Epithelial cell of esophagus (primary cell): Measurements from ENCODE around the gene ARHGEF33.

Source experiments
- DNase-seq: peaks from one replicate; pipeline ENCODE4 v3.0.0; 2010; ENCODE audit warnings: low read depth
- H3K4me3 ChIP-seq: 2 replicates; pipeline ENCODE4 v1.5.1; 2011; ENCODE audit warnings: mild to moderate bottlenecking, low read length, control low read depth
- CTCF ChIP-seq: IDR thresholded peaks from 2 replicates; pipeline ENCODE4 v1.5.1; 2011; ENCODE audit warnings: low read depth, mild to moderate bottlenecking, low read length, control low read depth, inconsistent platforms; ENCODE audit not compliant: insufficient read depth; ENCODE audit errors: missing control alignments

ARHGEF33 gene

GRCh38 chr2:38907743-38908562 is 18.3 kb downstream of the ARHGEF33 start:
- H3K4me3 ChIP-seq, result no peak overlapping the region

DNA sequence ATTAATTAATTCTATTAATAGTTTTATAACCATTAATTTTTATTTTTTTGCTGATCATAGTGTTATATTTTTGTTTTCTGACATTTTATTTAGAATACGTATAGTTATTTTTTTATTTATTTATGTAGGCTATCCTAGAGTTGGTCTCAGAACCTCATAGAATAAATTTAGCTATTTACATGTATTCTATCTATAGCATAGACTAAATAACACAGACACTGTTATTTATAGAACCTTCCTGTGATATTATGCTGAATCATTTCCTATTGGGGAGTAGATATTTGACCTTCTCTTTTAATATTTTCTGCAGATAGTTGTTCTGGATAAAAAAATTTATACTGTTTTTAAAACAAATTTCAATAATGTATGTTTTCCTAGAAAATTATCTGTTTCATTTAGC is 20.2 kb downstream of the ARHGEF33 start:
- TF ChIP-seq CTCF, result no peak
- no peak for DNase-seq

More at GRCh38 chr2:38907743-38908562, 18.3 kb downstream of the ARHGEF33 start:
- DNase-seq, result no peak
- TF ChIP-seq CTCF, result no peak

GRCh38 chr2:38911191-38911590 is 21.5 kb downstream of the ARHGEF33 start:
- H3K4me3 ChIP-seq, result no peak overlapping the region
- TF ChIP-seq CTCF, result no peak

More for the DNA sequence above, 20.2 kb downstream of the ARHGEF33 start:
- no peak overlapping the region for H3K4me3 ChIP-seq

GRCh38 chr2:38912619-38913018 is 22.9 kb downstream of the ARHGEF33 start:
- H3K4me3 ChIP-seq, result no peak overlapping the region
- TF ChIP-seq CTCF, result no peak
- DNase-seq, result no peak

More at GRCh38 chr2:38911191-38911590, 21.5 kb downstream of the ARHGEF33 start:
- no peak for DNase-seq

DNA sequence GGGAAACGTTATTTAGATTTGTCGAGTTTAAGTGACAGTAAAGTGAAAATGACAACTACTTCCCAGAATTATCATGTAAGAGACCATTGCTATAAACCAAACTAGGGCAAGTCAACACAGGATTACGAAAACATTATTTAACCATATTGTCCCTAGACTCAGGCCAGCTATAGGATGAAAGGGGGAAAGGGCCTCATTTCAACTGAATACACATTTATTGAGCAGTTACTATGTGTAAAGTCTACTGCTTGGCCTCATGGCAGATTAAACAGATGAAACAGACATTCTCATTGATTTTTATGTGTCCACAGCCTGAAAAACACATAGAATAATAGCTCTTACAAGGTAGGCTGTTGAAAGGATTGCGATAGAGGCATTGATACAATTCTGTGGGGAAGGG is 32.7 kb downstream of the ARHGEF33 start:
- no peak for DNase-seq
- TF ChIP-seq CTCF, result no peak
- H3K4me3 ChIP-seq, result no peak overlapping the region

GRCh38 chr2:38922902-38923301 is 33.2 kb downstream of the ARHGEF33 start:
- TF ChIP-seq CTCF, result no peak
- no peak for DNase-seq
- no peak overlapping the region for H3K4me3 ChIP-seq

DNA sequence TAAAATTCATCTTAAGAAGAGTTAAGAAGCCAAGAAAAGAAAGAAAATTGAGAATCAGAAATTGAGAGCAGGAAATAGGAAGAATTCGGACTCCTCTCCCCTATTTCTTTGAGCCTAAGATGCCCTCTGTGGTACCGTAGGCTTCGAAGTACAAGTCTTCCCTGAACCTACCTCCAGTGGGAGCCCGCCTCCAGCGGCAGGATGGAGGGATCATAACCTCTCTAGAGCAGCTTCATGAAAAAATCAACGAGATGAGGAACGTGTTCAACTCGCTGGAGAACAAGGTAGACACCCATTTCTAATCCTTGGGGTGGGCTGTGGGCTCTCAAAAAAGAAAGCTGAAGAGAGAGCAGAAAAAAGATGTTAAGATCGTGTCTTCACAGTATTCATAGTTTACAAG is 36.3 kb downstream of the ARHGEF33 start:
- DNase-seq, result no peak
- H3K4me3 ChIP-seq, result no peak overlapping the region
- no peak for TF ChIP-seq CTCF
